Measurements from ENCODE around the gene FGF19. TPM values are rescaled to one million over a fixed set of nuclear protein-coding genes. Genes with fewer than 3 reads are reported as not detected.

FGF19 gene
- total RNA-seq, 4 donors from 2014 or later, result not detected

DNA sequence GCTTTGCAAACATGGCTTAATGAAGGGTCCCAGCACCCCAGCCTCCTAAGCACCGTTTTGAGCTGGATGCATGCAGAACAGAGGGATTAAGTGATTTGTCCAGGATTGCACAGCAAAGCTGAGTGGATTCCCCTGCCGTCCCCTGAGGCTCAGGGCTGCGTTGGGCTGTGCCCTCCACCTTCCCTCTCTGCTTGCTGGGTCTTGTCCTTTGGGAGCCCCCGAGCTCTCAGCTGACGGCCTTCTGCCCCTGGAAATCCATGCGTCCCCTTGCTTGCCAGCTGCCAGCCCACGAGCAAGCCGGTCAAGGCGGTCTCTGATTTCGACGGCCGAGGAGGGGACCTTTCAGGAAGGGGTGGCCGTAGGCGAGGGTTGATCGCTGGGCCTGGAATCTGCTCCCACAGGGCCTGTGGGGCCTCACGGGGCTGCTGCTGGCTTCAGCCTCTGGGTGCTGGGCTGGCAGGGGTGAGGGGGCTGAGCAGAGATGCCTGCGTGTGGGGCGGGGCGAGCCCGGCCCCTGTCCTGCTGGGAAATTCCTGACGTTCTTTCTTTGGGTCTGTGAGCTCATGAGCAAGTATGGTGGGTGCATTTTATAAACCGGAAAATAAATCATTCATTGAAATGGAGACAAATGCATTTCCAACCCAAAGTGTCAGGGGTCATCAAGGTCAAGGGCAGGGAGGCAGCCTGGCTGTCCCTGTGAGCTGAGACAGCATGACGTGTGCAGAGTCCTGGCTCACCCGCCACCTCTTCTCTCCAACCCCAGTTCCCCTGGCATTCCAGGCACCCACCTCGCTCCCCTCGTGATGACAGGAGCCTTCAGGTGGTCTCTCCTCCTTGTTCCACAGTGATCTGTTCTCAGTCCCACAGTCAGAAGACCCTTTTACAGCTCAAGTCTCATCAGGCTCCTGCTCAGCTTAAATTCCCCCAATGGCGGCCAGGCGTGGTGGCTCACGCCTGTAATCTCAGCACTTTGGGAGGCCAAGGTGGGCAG is 43.2 kb upstream of the FGF19 start:
- intact Hi-C loops (cut with DNase I), result no loop called here
- Histone ChIP-seq H3K4me1 (no peaks in the 10 kb centered on the region), H3K9me3 (no peaks in the 10 kb centered on the region), H3K27me3 (peaks cover 0 to 72% (median 0%) of the 10 kb centered on the region in 4 donors), H3K36me3 (no peaks in the 10 kb centered on the region), H3K4me3 (no peak overlapping the region), H3K27ac (no peak overlapping the region)
- WGBS, 2 donors, result 52 to 70% methylated on average over 6 to 11 of the region's 29 CpGs
- DNase-seq, result no peak
- TF ChIP-seq POLR2A (IDR thresholded peaks at IDR 0.05), result no peak
- TF ChIP-seq, protein P1, sequence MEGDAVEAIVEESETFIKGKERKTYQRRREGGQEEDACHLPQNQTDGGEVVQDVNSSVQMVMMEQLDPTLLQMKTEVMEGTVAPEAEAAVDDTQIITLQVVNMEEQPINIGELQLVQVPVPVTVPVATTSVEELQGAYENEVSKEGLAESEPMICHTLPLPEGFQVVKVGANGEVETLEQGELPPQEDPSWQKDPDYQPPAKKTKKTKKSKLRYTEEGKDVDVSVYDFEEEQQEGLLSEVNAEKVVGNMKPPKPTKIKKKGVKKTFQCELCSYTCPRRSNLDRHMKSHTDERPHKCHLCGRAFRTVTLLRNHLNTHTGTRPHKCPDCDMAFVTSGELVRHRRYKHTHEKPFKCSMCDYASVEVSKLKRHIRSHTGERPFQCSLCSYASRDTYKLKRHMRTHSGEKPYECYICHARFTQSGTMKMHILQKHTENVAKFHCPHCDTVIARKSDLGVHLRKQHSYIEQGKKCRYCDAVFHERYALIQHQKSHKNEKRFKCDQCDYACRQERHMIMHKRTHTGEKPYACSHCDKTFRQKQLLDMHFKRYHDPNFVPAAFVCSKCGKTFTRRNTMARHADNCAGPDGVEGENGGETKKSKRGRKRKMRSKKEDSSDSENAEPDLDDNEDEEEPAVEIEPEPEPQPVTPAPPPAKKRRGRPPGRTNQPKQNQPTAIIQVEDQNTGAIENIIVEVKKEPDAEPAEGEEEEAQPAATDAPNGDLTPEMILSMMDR (IDR thresholded peaks at IDR 0.05), result no peak

GRCh38 chr11:69746140-69746539 is 42.3 kb upstream of the FGF19 start:
- Histone ChIP-seq H3K4me3 (no peak overlapping the region), H3K27me3 (peaks cover 0 to 70% (median 0%) of the 10 kb centered on the region in 4 donors), H3K4me1 (no peaks in the 10 kb centered on the region), H3K27ac (no peak overlapping the region), H3K9me3 (no peaks in the 10 kb centered on the region), H3K36me3 (no peaks in the 10 kb centered on the region)
- WGBS, 2 donors, result 59 to 60% methylated on average over 7 to 8 of the region's 8 CpGs
- TF ChIP-seq POLR2A (IDR thresholded peaks at IDR 0.05), result no peak
- TF ChIP-seq, protein P1 (IDR thresholded peaks at IDR 0.05), result no peak
- intact Hi-C loops (cut with DNase I), result no loop called here
- no peak for DNase-seq

- H3K36me3 ChIP-seq, result no peaks in the 10 kb centered on the region
- DNase-seq, result no peak
- peaks cover 0 to 60% (median 0%) of the 10 kb centered on the region in 4 donors for H3K27me3 ChIP-seq
- no peaks in the 10 kb centered on the region for H3K9me3 ChIP-seq
- intact Hi-C loops (cut with DNase I), result no loop called here
- TF ChIP-seq, protein P1 (IDR thresholded peaks at IDR 0.05), result no peak
- no peak for TF ChIP-seq POLR2A (IDR thresholded peaks at IDR 0.05)
- no peak overlapping the region for H3K4me3 ChIP-seq
- no peak overlapping the region for H3K27ac ChIP-seq
- H3K4me1 ChIP-seq, result no peaks in the 10 kb centered on the region
- 53 to 72% methylated on average over 3 to 5 of the region's 10 CpGs for WGBS, 2 donors
Observed at GRCh38 chr11:69745201-69745600, 41.4 kb upstream of the FGF19 start.

DNA sequence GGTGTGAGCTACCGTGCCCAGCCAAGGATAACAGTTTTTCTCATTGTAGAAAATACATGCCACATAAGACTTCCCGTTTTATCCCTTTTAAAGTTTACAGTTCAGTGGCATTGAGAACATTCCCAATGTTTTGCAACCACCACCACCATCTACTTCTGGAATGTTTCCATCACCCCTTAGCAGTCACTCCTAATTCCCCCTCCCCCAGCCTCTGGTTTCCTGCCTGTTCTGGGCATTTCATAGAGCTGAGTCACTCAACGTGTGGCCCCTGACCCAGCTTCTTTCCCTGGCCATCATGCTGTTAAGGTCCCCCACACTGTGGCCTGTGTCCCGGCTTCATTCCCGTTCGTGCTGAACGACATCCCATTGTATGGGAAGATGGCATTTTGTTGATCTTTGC is 40.6 kb upstream of the FGF19 start:
- Histone ChIP-seq H3K9me3 (peaks cover 0 to 1% (median 0%) of the 10 kb centered on the region in 3 donors), H3K36me3 (no peaks in the 10 kb centered on the region), H3K4me3 (no peak overlapping the region), H3K4me1 (no peaks in the 10 kb centered on the region), H3K27me3 (peaks cover 0 to 53% (median 0%) of the 10 kb centered on the region in 4 donors), H3K27ac (no peak overlapping the region)
- 39 to 50% methylated on average over 7 of the region's 7 CpGs for WGBS, 2 donors
- TF ChIP-seq, protein P1 (IDR thresholded peaks at IDR 0.05), result no peak
- TF ChIP-seq POLR2A (IDR thresholded peaks at IDR 0.05), result no peak
- no peak for DNase-seq
- intact Hi-C loops (cut with DNase I), result no loop called here

DNA sequence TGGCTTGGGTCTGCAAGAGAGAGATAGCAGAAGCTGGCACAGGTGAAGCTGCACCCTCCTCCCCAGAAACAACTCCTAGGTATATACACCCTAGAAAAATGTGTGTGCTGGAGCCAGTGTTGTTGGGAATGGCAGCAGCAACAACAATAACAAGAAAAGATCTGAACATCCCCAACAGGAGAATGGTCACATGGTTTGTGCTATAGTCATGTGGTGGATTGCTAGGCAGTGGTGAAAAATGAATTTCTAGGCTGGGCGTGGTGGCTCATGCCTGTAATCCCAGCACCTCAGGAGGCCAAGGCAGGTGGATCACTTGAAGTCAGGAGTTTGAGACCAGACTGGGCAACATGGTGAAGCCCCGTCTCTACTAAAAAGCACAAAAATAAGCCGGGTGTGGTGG is 31.0 kb upstream of the FGF19 start:
- peaks cover 0 to 42% (median 0%) of the 10 kb centered on the region in 4 donors for H3K27me3 ChIP-seq
- H3K27ac ChIP-seq, result no peak overlapping the region
- H3K36me3 ChIP-seq, result no peaks in the 10 kb centered on the region
- H3K4me3 ChIP-seq, result no peak overlapping the region
- H3K4me1 ChIP-seq, result no peaks in the 10 kb centered on the region
- TF ChIP-seq, protein P1 (IDR thresholded peaks at IDR 0.05), result no peak
- no peak for TF ChIP-seq POLR2A (IDR thresholded peaks at IDR 0.05)
- intact Hi-C loops (cut with DNase I), result no loop called here
- H3K9me3 ChIP-seq, result peaks cover 0 to 31% (median 17%) of the 10 kb centered on the region in 3 donors
- WGBS, 2 donors, result 88 to 100% methylated on average over 1 of the region's 3 CpGs
- no peak for DNase-seq
